GM08714 (cell line): Measurements from ENCODE around the gene VARS2.
"Not testable (repeated sequence)": the region's sequence is repeated elsewhere in the genome, so short reads cannot be mapped to it uniquely, and the experiment has no call there.

ENCODE experiments used
- H3K4me3 ChIP-seq: fragments of 200-500 bp; sonication (Bioruptor generic); 2 replicates; pipeline ENCODE4 v1.5.1; 2014; ENCODE audit warnings: mild to moderate bottlenecking, low read length, inconsistent platforms
- ZNF274 ChIP-seq: IDR thresholded peaks from 2 replicates; pipeline ENCODE4 v1.6.1; 2012; ENCODE audit warnings: mild to moderate bottlenecking, low read depth, low read length

VARS2 gene

GRCh38 chr6:30902709-30903108, 11.3 kb upstream of the VARS2 start:
- no peak for TF ChIP-seq ZNF274
- no peak overlapping the region for H3K4me3 ChIP-seq

- TF ChIP-seq ZNF274, result no peak
- no peak overlapping the region for H3K4me3 ChIP-seq
These were observed 10.8 kb upstream of the VARS2 start for GRCh38 chr6:30903236-30903635.

GRCh38 chr6:30907290-30907757, 6.7 kb upstream of the VARS2 start:
- peak overlapping the region; percentile 65; the same call in 1 of the 2 replicates for H3K4me3 ChIP-seq

- H3K4me3 ChIP-seq, result peak within 1 kb of the TSS; percentile 83
- TF ChIP-seq ZNF274, result no peak
These were observed 6.1 kb upstream of the VARS2 start, which contains the start of gene GTF2H4 for GRCh38 chr6:30907758-30908591. Gene GTF2H4 (plus strand): TSS chr6:30908207.

GRCh38 chr6:30908700-30909099, 5.3 kb upstream of the VARS2 start:
- peak overlapping the region; percentile 83 for H3K4me3 ChIP-seq
- no peak for TF ChIP-seq ZNF274

- H3K4me3 ChIP-seq, result not testable (repeated sequence)
These were observed 3.6 kb upstream of the VARS2 start for GRCh38 chr6:30910473-30910872.

GRCh38 chr6:30912746-30913520, 1.1 kb upstream of the VARS2 start:
- H3K4me3 ChIP-seq, result no peak overlapping the region
- TF ChIP-seq ZNF274, result no peak

- H3K4me3 ChIP-seq, result peak overlapping the region; percentile 68; the same call in 1 of the 2 replicates
- TF ChIP-seq ZNF274, result no peak
These were observed 340 bp upstream of the VARS2 start for GRCh38 chr6:30913721-30914075.

- TF ChIP-seq ZNF274, result no peak
- H3K4me3 ChIP-seq, result peak overlapping the region; percentile 68
These were observed 984 bp downstream of the VARS2 start for GRCh38 chr6:30914854-30915590.

GRCh38 chr6:30915591-30915946, 1.5 kb downstream of the VARS2 start:
- H3K4me3 ChIP-seq, result no peak overlapping the region; the same call in 1 of the 2 replicates
- TF ChIP-seq ZNF274, result no peak

- TF ChIP-seq ZNF274, result no peak
- no peak overlapping the region for H3K4me3 ChIP-seq
These were observed 3.0 kb downstream of the VARS2 start for GRCh38 chr6:30917041-30917440.

GRCh38 chr6:30917487-30917886, 3.4 kb downstream of the VARS2 start:
- no peak for TF ChIP-seq ZNF274
- no peak overlapping the region for H3K4me3 ChIP-seq

- no peak for TF ChIP-seq ZNF274
- no peak overlapping the region for H3K4me3 ChIP-seq
These were observed 4.6 kb downstream of the VARS2 start for GRCh38 chr6:30918670-30919069.

- no peak for TF ChIP-seq ZNF274
- H3K4me3 ChIP-seq, result no peak overlapping the region
These were observed 8.4 kb downstream of the VARS2 start for GRCh38 chr6:30922447-30922852.

- H3K4me3 ChIP-seq, result not testable (repeated sequence)
These were observed 10.1 kb downstream of the VARS2 start for GRCh38 chr6:30924040-30924627.
